HuH-7.5 (cell line): ENCODE measurements around the gene TM7SF3.

Experiments used
- DNase-seq: peaks from one replicate; pipeline ENCODE4 v3.0.0; 2011; ENCODE audit warnings: low spot score

Gene TM7SF3

GRCh38 chr12:26928661-26929060, 85.5 kb downstream of the TM7SF3 start:
- DNase-seq = no peak
